Measurements from ENCODE around the gene KCNMA1. TPM values are rescaled to one million over a fixed set of nuclear protein-coding genes. Genes with fewer than 3 reads are reported as not detected.

KCNMA1 gene
- total and polyA plus RNA-seq, 9 of the 15 experiments (the other 6 are each of a cell fraction or from before 2014, with no cell fraction given): 0.01 to 0.95 (median 0.15) TPM; not detected in 4

- TF ChIP-seq HOXB6 (CRISPR knock-in tag; IDR thresholded peaks at IDR 0.05; ENCODE audit: borderline replicate concordance): no peak
- peak; percentile 68 for TF ChIP-seq NFIC (IDR thresholded peaks at IDR 0.05)
- no peak for TF ChIP-seq TBP (optimal IDR thresholded peaks at IDR 0.05; ENCODE audit: low read depth, low read length)
These were observed 30.1 kb upstream of the KCNMA1 start (continued) for GRCh38 chr10:77667426-77668324.

- no peak for TF ChIP-seq HOXB6 (CRISPR knock-in tag; IDR thresholded peaks at IDR 0.05; ENCODE audit: borderline replicate concordance)
- TF ChIP-seq ZNF407 (IDR thresholded peaks at IDR 0.05; ENCODE audit: low read depth): no peak
- no peak overlapping the region for H3K9ac ChIP-seq (ENCODE audit: insufficient read depth in 1 of 2, low read depth in 2 of 2, low read length in 2 of 2)
- no peak for ATAC-seq
- H3K9me3 ChIP-seq (replicated peaks; ENCODE audit: control insufficient read depth, insufficient read depth, low read depth, low read length): no peaks in the 10 kb centered on the region
- H3K4me2 ChIP-seq (ENCODE audit: insufficient read depth, low read length): no peak overlapping the region
- no peak overlapping the region for H3K4me3 ChIP-seq
- in situ Hi-C loops (cut with MboI): no loop called here
- ChIA-PET CTCF (ENCODE audit: low intra/inter-chr PET ratio) (no interaction called here), POLR2A (interaction anchor here (1.2 kb wide), 1 partner anchor 21 kb away, joined by 4 read pairs; no protein-coding TSS in a partner anchor)
- peaks cover 5 to 9% of the 10 kb centered on the region in 2 experiments; a peak in 4 of 5 replicates for H3K27me3 ChIP-seq (ENCODE audit: control insufficient read depth in 2 of 2, insufficient read depth in 2 of 2, low read length in 2 of 2)
- no peaks in the 10 kb centered on the region for H3K9me1 ChIP-seq (ENCODE audit: control insufficient read depth, insufficient read depth, low read length)
- no peaks in the 10 kb centered on the region for H3K4me1 ChIP-seq (replicated peaks in 1 of 2; ENCODE audit: control insufficient read depth in 2 of 2, insufficient read depth in 2 of 2, low read length in 2 of 2)
- H4K20me1 ChIP-seq (replicated peaks; ENCODE audit: control insufficient read depth, insufficient read depth, low read length): no peaks in the 10 kb centered on the region
- intact Hi-C loops (cut with micrococcal nuclease): no loop called here
- H3K27ac ChIP-seq (ENCODE audit: extremely low read depth, low read depth, low read length): no peak overlapping the region
- H3K36me3 ChIP-seq (ENCODE audit: control insufficient read depth, insufficient read depth, low read length): no peaks in the 10 kb centered on the region
- 0% methylated on average over 2 of the region's 2 CpGs for WGBS (ENCODE audit: insufficient coverage, low coverage, missing lambda C conversion rate)
- no peaks in the 10 kb centered on the region for H3K79me2 ChIP-seq (ENCODE audit: control insufficient read depth, insufficient read depth, low read length)
- FAIRE-seq: no peak
- no peak overlapping the region for H2AFZ ChIP-seq (ENCODE audit: low read depth, low read length)
- BruUV-seq (replicated peaks): no TSS peak
- DNase-seq (ENCODE audit: extremely low read depth in 1 of 4, low spot score in 3 of 4): no peak
These were observed 29.2 kb upstream of the KCNMA1 start for GRCh38 chr10:77666821-77667220.
